Measurements from ENCODE around the gene GAREM1. TPM values are rescaled to one million over a fixed set of nuclear protein-coding genes. Genes with fewer than 3 reads are reported as not detected.

The GAREM1 gene
- 6.8 and 9.0 TPM in 2 replicates for total RNA-seq

GRCh38 chr18:32470714-32471633, at the start of gene GAREM1:
GAREM1 (minus strand) TSS chr18:32470882; CDS start chr18:32470428, 454 bp downstream.

